HEK293 (cell line): ENCODE measurements around the gene PLCB1.

Source experiments
- CTCF ChIA-PET: fragments of 350-600 bp; formaldehyde crosslinking; extraction: SDS; loops from one replicate; lab custom pipeline; 2021; ENCODE audit warnings: antibody characterized with exemption; lab: Yijun Ruan, JAX
- POLR2A ChIA-PET: fragments of 300-600 bp; formaldehyde crosslinking; extraction: SDS; loops from one replicate; lab custom pipeline; 2020; ENCODE audit warnings: antibody characterized with exemption, inconsistent platforms; lab: Yijun Ruan, JAX
- H3K27ac ChIP-seq: fragments of 200-500 bp; sonication (Bioruptor generic); 2 replicates; pipeline ENCODE4 v1.5.1; 2014; ENCODE audit warnings: low read depth, low read length, control low read depth, inconsistent platforms; ENCODE audit errors: extremely low read depth
- H3K36me3 ChIP-seq, 2 experiments: fragments of 200-500 bp in 1 of 2; sonication (Bioruptor generic) in 1 of 2; 1 replicate in 1 of 2; 2 replicates in 1 of 2; pipeline ENCODE4 v1.5.1; 2014 to 2017; ENCODE audit warnings: inconsistent platforms in 2 of 2, low read length in 2 of 2; ENCODE audit not compliant: control insufficient read depth in 2 of 2, insufficient read depth in 1 of 2
- H3K4me1 ChIP-seq: fragments of 200-500 bp; sonication (Bioruptor generic); 2 replicates; pipeline ENCODE4 v1.5.1; 2014; ENCODE audit warnings: mild to moderate bottlenecking, low read length, inconsistent platforms; ENCODE audit not compliant: control insufficient read depth, insufficient read depth
- H3K4me3 ChIP-seq: 2 replicates; pipeline ENCODE4 v1.5.1; 2011; ENCODE audit warnings: low read depth, mild to moderate bottlenecking, control low read depth, low read length, moderate library complexity
- H3K9me3 ChIP-seq: fragments of 200-500 bp; sonication (Bioruptor generic); 2 replicates; pipeline ENCODE4 v1.5.1; 2014; ENCODE audit warnings: low read depth, low read length, inconsistent platforms; ENCODE audit not compliant: control insufficient read depth, insufficient read depth
- EGR2 ChIP-seq: fragments of 450-650 bp; formaldehyde crosslinking; IDR thresholded peaks from 2 replicates; pipeline ENCODE4 v1.5.1; 2016; ENCODE audit warnings: low read depth, missing biosample characterization, missing genetic modification characterization
- FEZF1 ChIP-seq: fragments of 450-650 bp; formaldehyde crosslinking; IDR thresholded peaks from 2 replicates; pipeline ENCODE4 v1.5.1; 2016; ENCODE audit warnings: missing biosample characterization, missing genetic modification characterization
- GLI2 ChIP-seq: fragments of 450-650 bp; formaldehyde crosslinking; IDR thresholded peaks from 2 replicates; pipeline ENCODE4; 2017; ENCODE audit warnings: missing biosample characterization, missing genetic modification characterization, low read depth, borderline replicate concordance
- GLIS2 ChIP-seq: fragments of 450-650 bp; formaldehyde crosslinking; IDR thresholded peaks from 2 replicates; pipeline ENCODE4 v1.5.1; 2016; ENCODE audit warnings: missing biosample characterization, missing genetic modification characterization
- ZFHX2 ChIP-seq: fragments of 450-650 bp; formaldehyde crosslinking; conservative IDR thresholded peaks from 2 replicates; pipeline ENCODE4 v1.5.1; 2016; ENCODE audit warnings: missing biosample characterization, missing genetic modification characterization
- ZFP3 ChIP-seq: fragments of 450-650 bp; formaldehyde crosslinking; IDR thresholded peaks from 2 replicates; pipeline ENCODE4 v1.5.1; 2016; ENCODE audit warnings: low read depth, missing biosample characterization, missing genetic modification characterization
- ZNF132 ChIP-seq: fragments of 450-650 bp; formaldehyde crosslinking; IDR thresholded peaks from 2 replicates; pipeline ENCODE4 v1.5.1; 2017; ENCODE audit warnings: missing biosample characterization, missing genetic modification characterization, borderline replicate concordance
- ZNF341 ChIP-seq: fragments of 450-650 bp; formaldehyde crosslinking; IDR thresholded peaks from 2 replicates; pipeline ENCODE4; 2016; ENCODE audit warnings: low read depth, missing biosample characterization, missing genetic modification characterization
- ZNF391 ChIP-seq: fragments of 450-650 bp; formaldehyde crosslinking; IDR thresholded peaks from 2 replicates; pipeline ENCODE4 v1.5.1; 2016; ENCODE audit warnings: low read depth, missing biosample characterization, missing genetic modification characterization, borderline replicate concordance
- ZNF501 ChIP-seq: fragments of 450-650 bp; formaldehyde crosslinking; IDR thresholded peaks from 2 replicates; pipeline ENCODE4 v1.5.1; 2016; ENCODE audit warnings: missing biosample characterization, missing genetic modification characterization
- ZNF555 ChIP-seq: fragments of 450-650 bp; formaldehyde crosslinking; conservative IDR thresholded peaks from 2 replicates; pipeline ENCODE4 v1.5.1; 2017; ENCODE audit warnings: missing biosample characterization, mild to moderate bottlenecking, missing genetic modification characterization, inconsistent platforms
- ZNF561 ChIP-seq: fragments of 450-650 bp; IDR thresholded peaks from 2 replicates; pipeline ENCODE4 v1.5.1; 2018; ENCODE audit warnings: missing biosample characterization, missing genetic modification characterization, borderline replicate concordance
- ZXDB ChIP-seq: fragments of 450-650 bp; formaldehyde crosslinking; IDR thresholded peaks from 2 replicates; pipeline ENCODE4 v1.5.1; 2016; ENCODE audit warnings: missing biosample characterization, missing genetic modification characterization
- TF ChIP-seq, protein P1 (sequence below): fragments of 450-650 bp; formaldehyde crosslinking; IDR thresholded peaks from 2 replicates; pipeline ENCODE4 v1.5.1; 2016; ENCODE audit warnings: missing biosample characterization, missing genetic modification characterization
- TF ChIP-seq, protein P2 (sequence below): fragments of 450-650 bp; formaldehyde crosslinking; IDR thresholded peaks from 2 replicates; pipeline ENCODE4 v1.5.1; 2017; ENCODE audit warnings: missing biosample characterization, missing genetic modification characterization
- TF ChIP-seq, protein P3 (sequence below): fragments of 450-650 bp; formaldehyde crosslinking; IDR thresholded peaks from 2 replicates; pipeline ENCODE4 v1.5.1; 2016; ENCODE audit warnings: missing biosample characterization, missing genetic modification characterization

The PLCB1 gene

DNA sequence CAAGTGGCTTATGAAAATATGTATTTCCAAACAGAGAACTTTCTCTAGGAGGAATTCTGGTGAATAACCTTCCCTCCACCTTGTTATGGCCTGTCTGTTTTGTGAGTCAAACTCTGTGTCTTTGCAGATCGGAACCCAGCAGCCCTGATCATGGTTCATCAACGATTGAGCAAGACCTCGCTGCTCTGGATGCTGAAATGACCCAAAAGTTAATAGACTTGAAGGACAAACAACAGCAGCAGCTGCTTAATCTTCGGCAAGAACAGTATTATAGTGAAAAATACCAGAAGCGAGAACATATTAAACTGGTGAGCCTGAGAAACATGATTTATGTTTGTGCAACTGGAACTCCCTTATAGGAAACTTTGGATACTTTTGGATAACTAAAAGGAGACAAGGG lies 642.3 kb downstream of the PLCB1 start (continued):
- TF ChIP-seq, protein P1, sequence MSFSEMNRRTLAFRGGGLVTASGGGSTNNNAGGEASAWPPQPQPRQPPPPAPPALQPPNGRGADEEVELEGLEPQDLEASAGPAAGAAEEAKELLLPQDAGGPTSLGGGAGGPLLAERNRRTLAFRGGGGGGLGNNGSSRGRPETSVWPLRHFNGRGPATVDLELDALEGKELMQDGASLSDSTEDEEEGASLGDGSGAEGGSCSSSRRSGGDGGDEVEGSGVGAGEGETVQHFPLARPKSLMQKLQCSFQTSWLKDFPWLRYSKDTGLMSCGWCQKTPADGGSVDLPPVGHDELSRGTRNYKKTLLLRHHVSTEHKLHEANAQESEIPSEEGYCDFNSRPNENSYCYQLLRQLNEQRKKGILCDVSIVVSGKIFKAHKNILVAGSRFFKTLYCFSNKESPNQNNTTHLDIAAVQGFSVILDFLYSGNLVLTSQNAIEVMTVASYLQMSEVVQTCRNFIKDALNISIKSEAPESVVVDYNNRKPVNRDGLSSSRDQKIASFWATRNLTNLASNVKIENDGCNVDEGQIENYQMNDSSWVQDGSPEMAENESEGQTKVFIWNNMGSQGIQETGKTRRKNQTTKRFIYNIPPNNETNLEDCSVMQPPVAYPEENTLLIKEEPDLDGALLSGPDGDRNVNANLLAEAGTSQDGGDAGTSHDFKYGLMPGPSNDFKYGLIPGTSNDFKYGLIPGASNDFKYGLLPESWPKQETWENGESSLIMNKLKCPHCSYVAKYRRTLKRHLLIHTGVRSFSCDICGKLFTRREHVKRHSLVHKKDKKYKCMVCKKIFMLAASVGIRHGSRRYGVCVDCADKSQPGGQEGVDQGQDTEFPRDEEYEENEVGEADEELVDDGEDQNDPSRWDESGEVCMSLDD: no peak
- no peak for TF ChIP-seq GLI2 (tag by site-specific recombination)
- TF ChIP-seq FEZF1 (tag by site-specific recombination): no peak
- no peak for TF ChIP-seq ZFP3 (tag by site-specific recombination)
- TF ChIP-seq, protein P2, sequence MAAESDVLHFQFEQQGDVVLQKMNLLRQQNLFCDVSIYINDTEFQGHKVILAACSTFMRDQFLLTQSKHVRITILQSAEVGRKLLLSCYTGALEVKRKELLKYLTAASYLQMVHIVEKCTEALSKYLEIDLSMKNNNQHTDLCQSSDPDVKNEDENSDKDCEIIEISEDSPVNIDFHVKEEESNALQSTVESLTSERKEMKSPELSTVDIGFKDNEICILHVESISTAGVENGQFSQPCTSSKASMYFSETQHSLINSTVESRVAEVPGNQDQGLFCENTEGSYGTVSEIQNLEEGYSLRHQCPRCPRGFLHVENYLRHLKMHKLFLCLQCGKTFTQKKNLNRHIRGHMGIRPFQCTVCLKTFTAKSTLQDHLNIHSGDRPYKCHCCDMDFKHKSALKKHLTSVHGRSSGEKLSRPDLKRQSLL (tag by site-specific recombination): no peak
- TF ChIP-seq, protein P3, sequence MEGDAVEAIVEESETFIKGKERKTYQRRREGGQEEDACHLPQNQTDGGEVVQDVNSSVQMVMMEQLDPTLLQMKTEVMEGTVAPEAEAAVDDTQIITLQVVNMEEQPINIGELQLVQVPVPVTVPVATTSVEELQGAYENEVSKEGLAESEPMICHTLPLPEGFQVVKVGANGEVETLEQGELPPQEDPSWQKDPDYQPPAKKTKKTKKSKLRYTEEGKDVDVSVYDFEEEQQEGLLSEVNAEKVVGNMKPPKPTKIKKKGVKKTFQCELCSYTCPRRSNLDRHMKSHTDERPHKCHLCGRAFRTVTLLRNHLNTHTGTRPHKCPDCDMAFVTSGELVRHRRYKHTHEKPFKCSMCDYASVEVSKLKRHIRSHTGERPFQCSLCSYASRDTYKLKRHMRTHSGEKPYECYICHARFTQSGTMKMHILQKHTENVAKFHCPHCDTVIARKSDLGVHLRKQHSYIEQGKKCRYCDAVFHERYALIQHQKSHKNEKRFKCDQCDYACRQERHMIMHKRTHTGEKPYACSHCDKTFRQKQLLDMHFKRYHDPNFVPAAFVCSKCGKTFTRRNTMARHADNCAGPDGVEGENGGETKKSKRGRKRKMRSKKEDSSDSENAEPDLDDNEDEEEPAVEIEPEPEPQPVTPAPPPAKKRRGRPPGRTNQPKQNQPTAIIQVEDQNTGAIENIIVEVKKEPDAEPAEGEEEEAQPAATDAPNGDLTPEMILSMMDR (tag by site-specific recombination): no peak

DNA sequence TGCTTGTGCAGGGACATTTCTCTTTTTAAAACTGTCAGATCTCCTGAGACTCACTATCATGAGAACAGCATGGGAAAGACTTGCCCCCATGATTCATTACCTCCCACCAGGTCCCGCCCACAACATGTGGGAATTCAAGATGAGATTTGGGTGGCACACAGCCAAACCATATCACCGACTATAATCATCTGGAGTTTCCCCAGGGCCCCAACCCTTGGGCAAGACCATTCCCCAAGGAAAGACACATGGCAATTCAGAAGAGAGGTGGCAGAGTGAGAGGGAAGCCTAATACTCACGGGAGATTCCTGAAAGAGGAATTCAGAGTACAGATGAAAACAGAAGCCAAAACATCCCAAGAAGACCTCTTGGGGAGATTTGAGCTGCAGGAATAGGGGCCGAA lies 645.8 kb downstream of the PLCB1 start:
- no peak overlapping the region for H3K4me3 ChIP-seq
- peaks cover 0 to 4% of the 10 kb centered on the region in 2 experiments; a peak in 1 of 3 replicates for H3K36me3 ChIP-seq
- H3K4me1 ChIP-seq: no peaks in the 10 kb centered on the region
- ChIA-PET CTCF (no interaction called here), POLR2A (no interaction called here)
- TF ChIP-seq EGR2 (tag by site-specific recombination) (peak; percentile 24; the same call in 1 of the 2 replicates), ZFHX2 (peak; percentile 32; the same call in 1 of the 2 replicates), ZNF561 (tag by site-specific recombination) (no peak)
- H3K27ac ChIP-seq: no peak overlapping the region
- no peaks in the 10 kb centered on the region for H3K9me3 ChIP-seq

DNA sequence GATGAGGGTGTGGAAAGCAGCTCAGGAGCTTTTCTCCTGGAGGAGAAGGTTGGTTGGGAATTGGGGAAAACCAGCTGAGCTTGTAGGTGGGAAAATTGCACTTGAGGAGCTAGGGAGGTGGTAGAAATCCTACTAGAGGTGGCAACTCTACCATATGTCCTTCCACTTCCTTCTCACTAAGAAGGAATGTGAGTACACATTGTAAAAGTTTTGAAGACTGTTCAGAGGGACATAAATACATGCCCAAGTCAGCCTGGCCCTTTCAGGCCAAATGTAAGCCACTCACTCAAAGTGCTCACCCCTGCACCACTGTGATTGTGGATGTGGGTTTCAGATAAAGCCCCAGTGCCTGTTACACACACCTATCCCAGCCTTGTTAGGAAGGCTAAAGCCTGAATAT lies 646.3 kb downstream of the PLCB1 start:
- Histone ChIP-seq H3K36me3 (peaks cover 0 to 4% of the 10 kb centered on the region in 2 experiments; a peak in 1 of 3 replicates), H3K4me1 (no peaks in the 10 kb centered on the region), H3K9me3 (no peaks in the 10 kb centered on the region), H3K4me3 (no peak overlapping the region), H3K27ac (no peak overlapping the region)
- TF ChIP-seq ZNF132 (tag by site-specific recombination) (no peak), ZNF341 (tag by site-specific recombination) (no peak), GLIS2 (tag by site-specific recombination) (no peak), ZXDB (tag by site-specific recombination) (no peak), ZNF555 (no peak), ZNF391 (tag by site-specific recombination) (no peak), ZNF501 (tag by site-specific recombination) (no peak)
- ChIA-PET POLR2A (no interaction called here), CTCF (no interaction called here)
